Mucosa of stomach (tissue), 1 donor: ENCODE measurements around the gene GLIS1.

ENCODE experiments used
- H3K27me3 ChIP-seq: one replicate; pipeline ENCODE4 v1.7.0; 2013; ENCODE audit warnings: mild to moderate bottlenecking, low read length; ENCODE audit not compliant: control insufficient read depth, insufficient read depth
- H3K36me3 ChIP-seq: one replicate; pipeline ENCODE4 v1.7.0; 2013; ENCODE audit warnings: low read length; ENCODE audit not compliant: control insufficient read depth, insufficient read depth
- H3K4me1 ChIP-seq: one replicate; pipeline ENCODE4 v1.7.0; 2013; ENCODE audit warnings: mild to moderate bottlenecking, low read length; ENCODE audit not compliant: control insufficient read depth, insufficient read depth
- H3K4me3 ChIP-seq: one replicate; pipeline ENCODE4 v1.7.0; 2013; ENCODE audit warnings: low read length
- H3K9ac ChIP-seq: one replicate; pipeline ENCODE4 v1.7.0; 2013; ENCODE audit warnings: mild to moderate bottlenecking, low read length, moderate library complexity
- H3K9me3 ChIP-seq: one replicate; pipeline ENCODE4 v1.7.0; 2013; ENCODE audit warnings: mild to moderate bottlenecking, low read length, moderate library complexity; ENCODE audit not compliant: control insufficient read depth
- donor health status: Pancreatic carcinoma.

GLIS1 gene

DNA sequence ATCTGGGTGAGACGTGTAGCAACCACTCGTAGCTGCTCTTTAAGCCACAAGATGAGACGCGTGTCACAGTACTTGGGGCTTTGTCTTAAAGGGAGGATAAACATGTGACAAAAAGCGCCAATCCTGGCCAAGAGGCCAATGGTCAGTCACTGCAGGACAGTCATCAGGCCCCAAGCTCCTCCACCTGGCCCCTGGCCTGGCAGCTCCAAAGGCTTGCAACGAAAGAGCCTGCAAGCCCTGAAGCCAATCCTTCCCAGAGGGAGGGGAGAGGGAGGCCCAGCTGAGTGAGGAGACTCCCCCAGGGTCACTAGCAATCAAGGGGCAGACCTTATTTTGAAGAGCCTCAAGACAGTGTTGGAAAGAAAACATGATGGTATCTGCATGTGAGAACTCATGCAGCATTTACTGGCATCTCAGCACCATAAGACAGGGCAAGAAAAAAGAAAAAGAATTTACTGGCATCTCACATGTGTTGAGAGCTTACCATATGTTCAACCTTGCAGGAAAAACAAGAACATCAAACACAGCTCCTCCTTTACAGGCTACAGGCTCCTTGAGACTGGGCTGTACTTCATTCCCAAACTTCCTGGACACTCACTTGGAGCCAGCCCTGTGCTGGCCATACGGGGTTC is 11.4 kb downstream of the GLIS1 start:
- H3K9me3 ChIP-seq: no peaks in the 10 kb centered on the region
- no peak overlapping the region for H3K4me3 ChIP-seq
- no peaks in the 10 kb centered on the region for H3K4me1 ChIP-seq
- no peaks in the 10 kb centered on the region for H3K36me3 ChIP-seq
- H3K27me3 ChIP-seq: peaks cover 10% of the 10 kb centered on the region
- no peak overlapping the region for H3K9ac ChIP-seq

DNA sequence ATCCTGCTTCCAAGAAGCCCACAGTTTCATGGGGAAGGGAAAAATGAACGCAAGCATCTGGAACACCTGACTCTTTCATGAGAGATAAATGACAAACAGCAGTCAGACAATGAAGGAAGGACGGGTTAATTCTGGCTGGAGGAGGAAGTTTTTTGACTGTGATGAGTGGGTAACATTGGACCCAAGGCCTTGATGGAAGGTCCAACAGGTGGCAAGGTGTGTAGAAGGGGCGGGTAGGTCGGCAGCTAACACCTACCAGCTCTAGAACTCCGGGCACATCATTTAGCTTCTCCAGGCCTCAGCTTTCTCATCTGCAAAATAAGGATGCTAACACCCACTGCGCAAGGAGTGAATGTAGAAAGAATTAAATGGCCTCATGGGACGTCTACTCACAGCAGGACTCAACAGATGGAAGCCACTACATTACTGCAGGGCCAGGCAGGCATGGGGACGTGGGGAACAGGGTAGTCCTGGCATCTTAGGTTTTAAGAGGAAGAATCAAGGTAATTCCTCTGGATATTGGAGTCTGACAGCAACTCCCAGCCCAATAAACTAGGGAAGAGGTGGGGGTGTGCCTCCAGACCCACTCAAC is 12.9 kb downstream of the GLIS1 start:
- no peak overlapping the region for H3K4me3 ChIP-seq
- H3K9me3 ChIP-seq: no peaks in the 10 kb centered on the region
- H3K36me3 ChIP-seq: no peaks in the 10 kb centered on the region
- H3K4me1 ChIP-seq: no peaks in the 10 kb centered on the region
- peaks cover 3% of the 10 kb centered on the region for H3K27me3 ChIP-seq
- H3K9ac ChIP-seq: no peak overlapping the region

DNA sequence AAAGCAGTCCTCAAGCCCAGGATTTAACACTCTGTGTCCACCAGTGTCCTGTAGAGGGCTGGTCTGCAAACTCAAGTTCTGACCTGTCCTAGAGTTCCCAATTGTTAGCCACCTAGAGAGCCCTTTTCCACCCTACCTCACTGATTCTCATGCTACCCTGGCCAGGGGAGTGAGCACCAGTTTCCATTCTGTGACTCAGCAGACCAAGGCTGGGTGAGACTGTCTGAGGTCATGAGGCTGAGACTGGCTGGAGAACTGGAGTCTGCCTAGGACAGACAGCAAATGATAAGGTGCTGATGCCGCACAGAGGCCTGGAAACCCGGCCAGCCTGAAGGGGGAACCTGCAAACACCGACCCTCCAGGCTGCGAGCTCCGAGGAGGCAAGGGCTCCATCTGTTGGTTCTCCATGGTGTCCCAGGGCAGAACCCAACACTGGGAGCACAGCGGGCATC is 13.7 kb downstream of the GLIS1 start:
- no peak overlapping the region for H3K4me3 ChIP-seq
- peaks cover 3% of the 10 kb centered on the region for H3K27me3 ChIP-seq
- H3K9ac ChIP-seq: no peak overlapping the region
- no peaks in the 10 kb centered on the region for H3K36me3 ChIP-seq
- no peaks in the 10 kb centered on the region for H3K4me1 ChIP-seq
- H3K9me3 ChIP-seq: no peaks in the 10 kb centered on the region

DNA sequence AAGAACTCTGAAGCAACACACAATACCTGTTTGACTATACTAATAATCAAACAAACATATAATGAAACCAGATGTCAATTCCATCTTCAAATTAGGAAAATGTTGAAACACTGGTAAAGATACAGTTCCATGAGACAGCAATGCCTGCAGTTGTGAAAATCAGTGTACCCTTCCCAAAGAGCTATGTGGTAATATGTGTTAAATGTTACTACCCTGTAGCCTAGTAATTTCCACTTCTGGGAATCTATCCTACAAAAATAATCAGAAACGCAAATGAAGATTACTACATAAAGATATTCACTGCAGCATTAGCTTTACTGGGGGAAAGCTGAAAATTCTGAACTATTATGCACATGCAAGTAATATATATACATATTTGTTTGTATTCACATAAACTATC is 16.9 kb downstream of the GLIS1 start:
- no peaks in the 10 kb centered on the region for H3K36me3 ChIP-seq
- no peak overlapping the region for H3K4me3 ChIP-seq
- H3K9me3 ChIP-seq: no peaks in the 10 kb centered on the region
- no peaks in the 10 kb centered on the region for H3K4me1 ChIP-seq
- peaks cover 3% of the 10 kb centered on the region for H3K27me3 ChIP-seq
- no peak overlapping the region for H3K9ac ChIP-seq

DNA sequence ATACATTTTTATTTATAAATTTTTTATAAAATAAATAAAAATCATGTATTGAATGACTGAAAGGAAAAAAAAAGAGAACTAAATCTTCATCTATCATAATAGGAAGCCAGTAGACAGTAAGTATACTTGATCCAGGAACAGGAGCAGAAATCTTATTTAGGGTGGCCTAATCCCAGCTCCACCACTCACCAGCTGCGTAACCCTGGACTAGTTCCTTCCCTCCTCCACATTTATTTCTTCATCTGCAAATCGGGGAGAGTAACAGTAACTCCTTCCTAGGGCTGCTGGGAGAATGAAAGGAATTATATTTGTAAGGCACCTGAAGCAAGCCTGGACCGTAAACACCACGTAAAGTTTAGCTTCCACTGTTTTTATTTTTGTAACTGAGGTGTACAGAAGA is 17.9 kb downstream of the GLIS1 start:
- peaks cover 3% of the 10 kb centered on the region for H3K27me3 ChIP-seq
- no peaks in the 10 kb centered on the region for H3K36me3 ChIP-seq
- H3K4me3 ChIP-seq: no peak overlapping the region
- H3K4me1 ChIP-seq: no peaks in the 10 kb centered on the region
- H3K9ac ChIP-seq: no peak overlapping the region
- no peaks in the 10 kb centered on the region for H3K9me3 ChIP-seq

DNA sequence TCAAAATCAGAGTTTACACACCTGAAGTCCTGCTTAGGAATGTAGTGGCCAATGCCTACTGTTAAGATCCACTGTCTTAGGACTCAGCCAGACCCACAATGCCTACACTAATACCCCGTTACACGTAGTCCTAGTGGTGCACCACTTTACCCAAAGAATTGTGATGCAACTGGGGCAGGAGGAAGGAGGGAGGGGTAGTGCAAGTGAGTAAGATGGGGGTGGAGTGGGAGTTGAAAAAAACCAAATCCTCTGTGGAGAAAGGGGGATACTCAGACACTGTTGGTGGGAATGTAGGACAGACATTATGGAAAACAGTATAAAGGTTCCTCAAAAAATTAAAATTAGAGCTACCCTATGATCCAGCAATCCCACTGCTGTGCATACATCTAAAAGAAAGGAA is 19.5 kb downstream of the GLIS1 start:
- no peaks in the 10 kb centered on the region for H3K4me1 ChIP-seq
- no peaks in the 10 kb centered on the region for H3K9me3 ChIP-seq
- no peak overlapping the region for H3K9ac ChIP-seq
- no peaks in the 10 kb centered on the region for H3K36me3 ChIP-seq
- H3K4me3 ChIP-seq: no peak overlapping the region
- H3K27me3 ChIP-seq: no peaks in the 10 kb centered on the region

DNA sequence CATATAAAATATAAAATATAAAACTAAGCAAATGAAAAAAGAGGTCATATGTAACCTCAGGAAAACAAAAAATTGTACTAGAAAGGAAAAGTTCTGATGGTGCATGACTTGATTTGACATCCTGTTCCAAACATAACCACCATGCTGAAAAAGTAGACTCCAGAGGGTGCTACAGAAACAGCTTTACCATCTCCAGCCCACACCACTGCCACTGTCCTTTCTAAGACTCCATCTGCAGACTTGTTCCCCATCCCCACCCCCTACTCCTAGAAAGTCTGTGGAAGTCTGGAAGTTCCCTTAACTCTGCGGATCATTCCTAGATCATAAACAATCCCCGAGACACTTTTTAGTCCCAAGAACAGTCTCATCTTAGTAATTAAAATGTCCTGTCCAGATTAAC is 20.5 kb downstream of the GLIS1 start:
- H3K9me3 ChIP-seq: no peaks in the 10 kb centered on the region
- no peaks in the 10 kb centered on the region for H3K4me1 ChIP-seq
- no peaks in the 10 kb centered on the region for H3K36me3 ChIP-seq
- no peaks in the 10 kb centered on the region for H3K27me3 ChIP-seq
- no peak overlapping the region for H3K4me3 ChIP-seq
- no peak overlapping the region for H3K9ac ChIP-seq

DNA sequence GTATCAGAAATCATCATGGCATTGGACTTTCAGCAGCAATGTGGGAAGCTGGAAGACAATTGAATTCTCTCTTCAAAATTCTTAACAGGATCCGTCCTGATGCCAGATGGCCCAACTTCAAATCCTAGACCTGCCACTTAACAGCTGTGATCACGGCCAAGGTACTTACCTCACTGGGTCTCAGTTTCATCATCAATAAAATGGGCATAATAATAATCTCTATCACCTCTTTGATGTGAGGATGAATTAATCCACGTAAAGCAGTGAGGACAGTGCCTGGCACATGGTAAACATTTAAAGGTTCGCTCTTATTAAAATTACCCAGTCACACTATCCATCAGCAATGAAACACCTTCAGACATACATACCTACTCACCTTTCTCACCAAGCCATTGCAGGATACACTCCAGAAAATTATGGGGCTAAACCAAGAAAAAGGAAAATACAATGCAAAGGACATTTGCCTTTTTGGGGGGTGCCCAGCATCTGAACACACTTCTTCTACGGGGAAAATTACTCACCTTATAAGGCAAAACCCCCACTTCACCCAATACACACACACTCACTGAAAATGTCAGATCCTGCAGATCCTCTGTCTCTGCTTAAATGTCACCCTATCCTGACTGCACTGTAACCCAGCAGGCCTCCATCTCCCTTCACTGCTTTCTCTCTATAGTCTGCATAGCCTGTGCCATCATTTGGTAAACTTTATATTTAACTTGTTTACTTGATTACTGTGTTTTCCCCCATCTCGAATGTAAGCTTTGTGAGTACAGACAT is 21.7 kb downstream of the GLIS1 start:
- H3K27me3 ChIP-seq: no peaks in the 10 kb centered on the region
- no peaks in the 10 kb centered on the region for H3K9me3 ChIP-seq
- H3K9ac ChIP-seq: no peak overlapping the region
- no peak overlapping the region for H3K4me3 ChIP-seq
- no peaks in the 10 kb centered on the region for H3K36me3 ChIP-seq
- no peaks in the 10 kb centered on the region for H3K4me1 ChIP-seq

DNA sequence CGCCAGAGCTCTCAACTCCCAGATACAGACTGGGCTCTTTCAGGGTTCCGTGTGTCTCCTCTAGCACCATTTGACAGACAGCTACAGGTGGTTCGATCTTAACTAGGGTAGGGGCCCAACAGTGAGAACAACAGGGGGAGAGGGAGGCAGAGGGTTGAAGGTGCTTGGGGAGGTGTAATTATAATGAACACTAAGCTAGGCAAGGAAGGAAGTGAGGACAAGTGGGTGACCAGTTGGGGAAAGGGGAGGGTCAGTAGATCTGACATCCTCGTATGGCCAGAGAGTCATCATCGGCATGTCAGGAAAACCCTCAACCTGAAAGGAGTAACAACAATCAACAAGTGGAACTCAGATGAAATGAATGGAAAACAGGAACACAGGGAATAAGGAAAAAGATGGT is 22.8 kb downstream of the GLIS1 start:
- Histone ChIP-seq H3K36me3 (no peaks in the 10 kb centered on the region), H3K9me3 (no peaks in the 10 kb centered on the region), H3K27me3 (no peaks in the 10 kb centered on the region), H3K4me1 (no peaks in the 10 kb centered on the region), H3K9ac (no peak overlapping the region), H3K4me3 (no peak overlapping the region)

DNA sequence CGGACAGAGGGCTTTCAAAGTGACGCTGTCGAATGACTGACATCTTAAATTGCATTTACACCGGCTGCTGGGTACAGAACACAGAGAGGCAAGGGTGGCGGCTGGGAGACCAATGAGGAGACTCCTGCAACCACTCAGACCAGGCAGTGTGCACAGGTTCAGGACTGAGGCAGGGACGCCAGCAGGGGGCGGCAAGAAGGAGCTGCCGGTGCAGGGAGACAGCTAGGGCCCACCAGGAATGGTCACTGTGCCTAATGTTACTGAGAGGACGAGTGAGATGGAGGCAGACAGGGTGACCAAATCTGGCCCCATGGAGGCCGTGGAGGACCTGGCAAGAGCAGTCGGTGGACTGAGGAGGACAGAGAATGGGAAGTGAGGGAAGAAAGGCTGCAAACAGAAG is 23.5 kb downstream of the GLIS1 start:
- Histone ChIP-seq H3K9ac (no peak overlapping the region), H3K36me3 (no peaks in the 10 kb centered on the region), H3K4me3 (no peak overlapping the region), H3K9me3 (no peaks in the 10 kb centered on the region), H3K27me3 (no peaks in the 10 kb centered on the region), H3K4me1 (no peaks in the 10 kb centered on the region)

DNA sequence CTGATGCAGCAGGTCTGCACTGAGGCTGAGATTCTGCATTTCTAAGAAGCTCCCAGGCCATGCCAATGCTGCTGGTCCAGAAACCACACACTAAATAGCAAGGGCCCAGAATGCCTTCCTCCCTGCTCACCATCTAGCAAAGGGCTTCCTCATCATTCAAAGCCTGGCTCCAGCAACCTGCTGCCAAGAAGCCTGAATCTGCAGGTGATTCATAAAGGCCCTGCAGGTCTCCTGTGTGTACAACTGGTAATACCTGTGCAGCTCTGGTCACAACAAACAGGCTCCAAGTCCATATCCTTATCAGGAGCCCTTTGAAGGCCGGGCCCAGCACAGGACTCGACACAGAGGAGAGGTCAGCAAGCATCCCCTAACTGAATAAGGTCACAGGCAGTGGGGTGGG is 26.7 kb downstream of the GLIS1 start:
- H3K27me3 ChIP-seq: no peaks in the 10 kb centered on the region
- H3K9me3 ChIP-seq: no peaks in the 10 kb centered on the region
- H3K36me3 ChIP-seq: no peaks in the 10 kb centered on the region
- H3K9ac ChIP-seq: no peak overlapping the region
- no peaks in the 10 kb centered on the region for H3K4me1 ChIP-seq
- H3K4me3 ChIP-seq: no peak overlapping the region

DNA sequence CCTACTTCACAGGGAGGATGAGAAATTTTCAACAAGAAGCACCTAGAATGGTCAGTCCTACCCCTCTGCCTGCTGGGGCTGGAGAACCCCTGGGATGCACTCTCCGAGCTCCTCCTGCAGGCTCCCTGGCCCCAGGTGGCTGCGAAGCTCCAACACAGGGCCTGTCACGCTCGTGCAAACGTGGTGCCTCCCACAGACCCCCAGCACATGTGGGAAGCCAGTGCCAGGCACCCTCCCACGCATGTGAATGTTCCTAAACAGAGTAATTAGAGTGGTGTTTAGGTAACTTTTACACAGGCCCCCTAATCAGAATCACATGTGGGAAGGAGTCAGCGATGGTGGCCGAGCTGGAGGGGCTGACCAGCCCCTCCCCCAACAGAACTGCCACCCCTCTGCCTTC is 28.4 kb downstream of the GLIS1 start:
- H3K9ac ChIP-seq: no peak overlapping the region
- H3K9me3 ChIP-seq: no peaks in the 10 kb centered on the region
- H3K36me3 ChIP-seq: no peaks in the 10 kb centered on the region
- no peak overlapping the region for H3K4me3 ChIP-seq
- no peaks in the 10 kb centered on the region for H3K4me1 ChIP-seq
- H3K27me3 ChIP-seq: no peaks in the 10 kb centered on the region
